NCI-H2227 (cell line): ENCODE data around the gene SIK3.

ENCODE experiments used
- DNase-seq: peaks from one replicate; lab custom pipeline; 2025; ENCODE audit not compliant: unreplicated experiment; lab: John Stamatoyannopoulos, UW

The SIK3 gene

DNA sequence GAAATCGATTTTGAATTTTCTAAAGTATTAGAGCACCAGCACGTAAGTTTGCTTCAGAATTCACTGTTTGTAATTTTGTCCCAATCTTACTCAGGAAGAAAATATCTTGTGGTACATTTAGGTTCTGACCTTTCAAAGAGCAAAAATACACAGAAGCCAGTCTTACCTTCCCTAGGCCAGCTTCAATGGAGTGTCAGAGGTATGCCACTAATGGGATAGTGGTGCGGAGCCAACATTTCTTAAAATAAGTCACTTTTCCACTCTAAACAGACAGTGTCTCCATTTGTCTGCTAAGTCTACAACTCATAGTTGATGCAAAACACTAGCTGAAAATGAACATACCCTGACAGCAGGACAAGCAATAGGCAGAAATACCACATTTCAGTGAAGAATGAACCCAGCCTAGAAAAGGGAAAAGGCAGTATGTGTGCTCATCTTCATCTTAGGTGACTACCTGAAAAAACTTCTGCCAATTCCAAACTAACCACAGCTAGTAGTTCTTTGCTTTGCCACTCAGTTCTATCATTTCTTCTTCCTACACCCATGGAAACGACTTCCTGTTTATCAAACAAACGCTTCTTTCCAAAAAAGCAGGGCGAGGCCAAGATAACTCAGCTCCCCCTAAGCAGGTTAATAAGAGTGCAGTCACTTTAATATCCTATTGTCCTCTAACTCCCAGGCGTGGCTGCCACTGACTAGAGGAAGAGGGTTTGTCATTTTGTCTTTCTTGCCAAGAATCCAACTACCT lies 166.8 kb downstream of the SIK3 start:
- DNase-seq = no peak

- DNase-seq = no peak
Measured at GRCh38 chr11:116930586-116930985, 167.6 kb downstream of the SIK3 start.

DNA sequence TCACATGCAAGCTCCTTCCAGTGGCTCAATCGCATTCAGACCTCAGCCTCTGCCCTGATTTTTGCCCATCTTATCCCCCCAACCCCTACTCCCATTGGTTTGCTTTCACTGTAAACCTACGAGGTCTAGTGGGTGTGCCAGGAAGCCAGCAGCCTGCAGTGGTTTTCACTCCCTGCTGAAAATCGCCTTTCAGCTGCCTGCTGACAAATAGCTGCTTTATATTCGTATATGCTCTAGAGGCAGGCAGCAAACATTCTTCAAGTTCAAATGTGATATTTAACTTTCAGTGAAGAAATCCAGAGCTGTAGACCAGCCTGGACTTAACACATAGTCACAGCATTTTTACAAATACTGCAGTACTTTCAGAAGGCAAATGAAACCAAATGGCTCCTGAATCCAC lies 168.1 kb downstream of the SIK3 start:
- peak; percentile 4 for DNase-seq

DNA sequence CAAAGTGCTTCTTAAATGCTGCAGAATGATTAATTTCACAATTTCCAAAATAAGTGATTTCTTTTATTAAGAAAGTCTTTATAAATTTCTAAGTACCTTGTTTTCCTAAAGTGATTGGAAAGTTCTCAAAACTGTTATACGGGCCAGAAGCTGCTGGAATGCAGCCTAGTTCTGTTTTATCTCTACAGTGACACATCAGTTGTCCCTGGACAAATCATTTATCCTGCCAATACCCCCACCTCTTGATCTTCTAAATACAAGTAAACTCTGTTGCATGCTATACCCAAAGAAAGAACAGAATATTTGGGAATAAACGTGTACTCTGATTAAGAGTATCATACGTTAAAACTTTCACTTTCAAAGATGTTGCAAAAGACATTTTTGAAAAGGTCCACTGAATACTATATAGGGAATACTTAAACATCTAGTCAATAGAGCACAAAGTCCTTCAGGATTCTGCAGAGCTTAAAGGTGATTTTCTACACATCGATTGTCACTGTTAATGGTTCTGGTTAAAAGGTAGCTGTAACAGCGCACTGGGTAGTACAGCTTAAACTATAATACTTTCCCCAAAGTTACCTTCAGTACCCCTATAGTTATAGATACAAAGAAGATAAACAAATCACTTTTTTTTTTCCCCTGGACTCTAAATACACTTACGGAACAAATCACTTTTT lies 168.7 kb downstream of the SIK3 start:
- no peak for DNase-seq

GRCh38 chr11:116928845-116929244 lies 169.4 kb downstream of the SIK3 start:
- DNase-seq = no peak

GRCh38 chr11:116928102-116928777 lies 170.0 kb downstream of the SIK3 start:
- DNase-seq = no peak

DNA sequence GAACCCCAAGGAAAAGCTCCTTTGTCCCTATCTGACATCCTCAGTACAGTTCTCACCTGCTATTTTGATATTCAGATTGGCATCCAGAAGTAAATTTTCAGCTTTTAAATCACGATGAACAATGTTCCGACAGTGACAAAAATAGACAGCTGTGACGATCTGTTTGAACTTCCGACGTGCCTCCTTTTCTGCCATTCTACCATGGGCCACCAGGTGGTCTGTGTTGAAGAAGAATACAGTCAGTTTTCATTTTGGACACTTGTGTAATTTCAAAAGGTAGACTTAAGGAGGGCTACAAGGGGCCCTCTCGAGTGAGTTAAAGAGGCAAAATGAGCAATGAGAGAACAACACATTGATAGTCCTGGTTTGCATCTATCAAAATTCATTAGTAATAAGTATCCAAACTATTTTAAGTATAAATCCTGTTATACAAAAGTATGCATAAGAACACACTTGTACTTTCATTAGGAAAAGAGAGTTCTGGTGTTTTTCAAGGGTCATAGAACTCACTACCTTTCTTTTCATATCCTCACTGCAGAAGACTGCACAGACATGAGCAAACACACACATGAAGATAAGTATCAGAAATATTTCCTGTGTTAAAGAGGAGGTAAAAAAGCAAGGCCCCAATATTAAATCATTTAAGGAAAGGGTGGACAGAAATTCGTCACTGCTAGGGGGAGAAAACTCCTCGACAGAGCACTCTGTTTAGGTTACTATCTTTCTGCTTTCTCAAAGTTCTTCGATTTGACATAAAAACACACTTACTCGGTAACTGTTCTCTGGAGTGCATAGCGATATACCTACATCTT lies 170.9 kb downstream of the SIK3 start:
- DNase-seq = no peak

GRCh38 chr11:116925050-116925449 lies 173.2 kb downstream of the SIK3 start:
- no peak for DNase-seq

DNA sequence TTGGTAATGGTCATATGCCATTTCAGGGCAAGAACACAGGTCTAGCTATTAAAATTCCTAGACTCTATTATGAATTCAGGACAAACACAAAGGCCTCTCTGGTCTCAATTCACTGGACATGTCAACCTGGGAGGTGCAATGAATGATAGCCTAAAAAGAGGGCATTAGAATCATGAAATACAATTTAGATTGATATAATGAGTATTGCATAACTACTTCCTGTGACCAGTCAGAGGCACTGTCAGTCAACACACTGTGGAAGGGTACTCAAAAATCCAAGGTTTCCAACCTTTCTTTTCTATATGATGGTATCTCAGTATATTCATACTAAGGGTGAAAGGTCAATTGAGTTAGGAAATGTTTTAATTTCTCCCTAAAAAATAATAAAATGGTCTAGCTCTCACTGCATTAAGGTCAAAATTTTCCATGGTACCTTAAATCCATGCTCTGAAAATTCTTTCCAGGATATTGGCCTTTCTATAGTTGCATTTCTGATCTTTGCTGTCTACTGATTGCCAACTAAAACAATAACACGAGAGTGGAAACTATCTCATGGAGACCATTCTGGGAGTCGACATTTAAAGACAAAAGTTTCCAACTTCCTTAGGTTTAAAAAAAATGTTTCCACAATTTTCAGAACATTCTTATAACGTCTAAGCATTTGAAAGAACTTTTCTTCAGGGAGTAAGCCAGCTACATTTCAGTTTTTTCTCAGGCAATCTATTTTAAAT lies 179.1 kb downstream of the SIK3 start:
- DNase-seq = no peak

- DNase-seq = no peak
Measured at GRCh38 chr11:116917632-116918031, 180.6 kb downstream of the SIK3 start.

DNA sequence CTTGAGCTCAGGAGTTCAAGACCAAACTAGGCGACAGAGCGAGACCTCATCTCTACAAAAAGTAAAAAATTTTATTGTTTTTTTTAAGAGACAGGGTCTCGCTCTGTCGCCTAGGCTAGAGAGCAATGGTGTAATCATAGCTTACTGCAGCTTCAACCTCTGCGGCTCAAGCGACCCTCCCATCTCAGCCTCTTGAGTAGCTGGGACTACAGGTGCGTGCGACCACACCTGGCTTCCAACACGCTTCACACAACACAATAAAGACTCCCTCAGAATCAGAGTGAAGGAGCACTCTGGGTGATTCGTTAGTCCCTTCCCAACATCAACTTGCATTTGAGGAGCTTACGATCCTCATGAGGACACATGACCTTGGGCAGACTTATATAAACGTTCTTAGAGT lies 181.3 kb downstream of the SIK3 start:
- DNase-seq = no peak

- DNase-seq = no peak
Measured at GRCh38 chr11:116916052-116916451, 182.2 kb downstream of the SIK3 start.

DNA sequence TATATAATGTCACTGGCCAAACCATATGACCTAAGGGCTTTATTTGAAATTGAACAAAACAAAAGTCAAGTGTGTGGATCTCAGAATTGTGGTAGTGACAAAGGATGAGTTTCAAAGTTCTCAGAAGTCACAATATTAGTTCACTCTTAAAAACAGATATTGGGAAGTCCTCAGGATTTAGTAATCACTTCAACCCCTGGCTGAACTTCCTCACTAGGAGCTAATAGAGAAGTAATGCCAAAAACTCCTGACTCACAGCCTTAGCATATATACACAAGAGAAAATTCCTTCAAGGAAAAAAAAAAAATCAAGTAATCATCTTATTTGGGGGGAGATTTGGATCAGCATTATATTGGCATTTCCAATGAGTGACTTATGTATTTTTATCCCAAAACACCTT lies 185.2 kb downstream of the SIK3 start:
- DNase-seq = no peak

- DNase-seq = no peak
Measured at GRCh38 chr11:116911976-116912734, 186.1 kb downstream of the SIK3 start.

GRCh38 chr11:116910847-116911246 lies 187.4 kb downstream of the SIK3 start:
- DNase-seq = no peak

DNA sequence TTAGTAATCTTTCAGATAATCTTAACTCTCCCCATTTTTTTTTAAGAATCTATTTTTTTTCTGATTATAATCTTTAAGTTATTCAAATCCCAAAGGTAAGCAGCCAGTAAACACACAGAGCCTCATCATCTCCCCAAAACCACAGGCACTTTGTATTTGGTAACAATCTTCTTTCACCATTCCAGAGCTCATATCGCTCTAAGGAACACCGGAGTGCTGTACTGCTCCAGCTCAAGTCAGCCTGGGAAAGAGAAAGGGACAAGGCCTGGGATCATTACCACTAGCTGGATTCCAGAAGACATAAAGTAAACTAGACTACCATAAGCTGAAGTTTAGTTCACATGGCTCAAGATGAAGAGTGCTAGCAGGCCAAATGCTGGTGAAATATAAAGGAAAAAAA lies 187.8 kb downstream of the SIK3 start:
- no peak for DNase-seq

DNA sequence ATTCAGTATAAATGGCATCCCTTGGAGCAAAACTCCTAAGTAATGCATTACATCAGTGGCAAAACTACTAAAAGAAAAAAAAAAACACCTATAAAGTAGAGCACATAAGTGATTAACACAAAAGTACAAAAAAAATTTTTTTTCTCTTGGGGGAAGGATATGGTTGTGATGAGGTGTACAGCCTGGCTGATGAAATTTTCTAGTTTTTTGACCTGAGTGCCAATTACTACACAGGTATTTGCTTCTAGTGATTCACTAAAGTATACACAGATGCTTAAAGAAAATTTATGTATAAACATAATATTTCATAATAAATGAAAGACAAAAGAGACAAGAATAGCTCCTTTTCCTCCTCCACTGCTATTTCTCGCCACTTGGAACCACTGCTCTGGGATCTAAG lies 189.0 kb downstream of the SIK3 start:
- DNase-seq = no peak

- DNase-seq = no peak
Measured at GRCh38 chr11:116906479-116906878, 191.7 kb downstream of the SIK3 start.

- no peak for DNase-seq
Measured at GRCh38 chr11:116903090-116903489, 195.1 kb downstream of the SIK3 start.
